Hippocampal formation (tissue), 2 donors: Measurements from ENCODE around the gene GRIK5.

ENCODE experiments used
- DNase-seq, 2 donors: peaks; one replicate each; lab custom pipeline; 2025; lab: John Stamatoyannopoulos, UW

GRIK5 gene

GRCh38 chr19:41956621-41957020 is 113.4 kb downstream of the GRIK5 start:
- no peak for DNase-seq

- no peak for DNase-seq
These were observed 114.5 kb downstream of the GRIK5 start for GRCh38 chr19:41955521-41955920.

- peak; percentile 0 to 69 for DNase-seq
These were observed 118.3 kb downstream of the GRIK5 start for GRCh38 chr19:41951686-41952172.
